Urothelium cell line (cell line): ENCODE results near the gene NSL1.
"Not testable (repeated sequence)": the region's sequence is repeated elsewhere in the genome, so short reads cannot be mapped to it uniquely, and the experiment has no call there.

ENCODE experiments used
- DNase-seq: peaks from one replicate; pipeline ENCODE4 v3.0.0; 2011; ENCODE audit warnings: low spot score, mixed read lengths
- FAIRE-seq: peaks from 2 replicates; lab custom pipeline; 2011; peaks lifted over from hg19 to GRCh38; lab: Jason Lieb, UNC

NSL1 gene

GRCh38 chr1:212791676-212792395 lies at the start of gene NSL1, which contains the start of gene TATDN3:
NSL1 (minus strand) TSS chr1:212791777; CDS start chr1:212791763, 14 bp downstream.
TATDN3 (plus strand) TSS chr1:212791894; CDS start chr1:212791922, 28 bp downstream.
- FAIRE-seq: no peak

GRCh38 chr1:212838145-212838544 lies 46.6 kb upstream of the NSL1 start:
- no peak for FAIRE-seq

More at GRCh38 chr1:212791676-212792395, at the start of gene NSL1, which contains the start of gene TATDN3:
- peak; percentile 85 for DNase-seq

GRCh38 chr1:212833211-212834207 lies 41.9 kb upstream of the NSL1 start:
- not testable (repeated sequence) for DNase-seq, FAIRE-seq

More at GRCh38 chr1:212838145-212838544, 46.6 kb upstream of the NSL1 start:
- DNase-seq: no peak

- FAIRE-seq: no peak
Measured at GRCh38 chr1:212828395-212828794, 36.8 kb upstream of the NSL1 start.

GRCh38 chr1:212827831-212828278 lies 36.3 kb upstream of the NSL1 start:
- no peak for FAIRE-seq
- no peak for DNase-seq

More at GRCh38 chr1:212828395-212828794, 36.8 kb upstream of the NSL1 start:
- DNase-seq: no peak

- DNase-seq (no peak), FAIRE-seq (no peak)
Measured at GRCh38 chr1:212827171-212827776, 35.7 kb upstream of the NSL1 start.

- no peak for FAIRE-seq
- no peak for DNase-seq
Measured at GRCh38 chr1:212825798-212826452, 34.3 kb upstream of the NSL1 start.

- DNase-seq (no peak), FAIRE-seq (no peak)
Measured at GRCh38 chr1:212824201-212824600, 32.6 kb upstream of the NSL1 start.

- no peak for DNase-seq
- FAIRE-seq: no peak
Measured at GRCh38 chr1:212822956-212823355, 31.4 kb upstream of the NSL1 start.

GRCh38 chr1:212820969-212821368 lies 29.4 kb upstream of the NSL1 start:
- no peak for DNase-seq
- FAIRE-seq: no peak

- no peak for DNase-seq
- FAIRE-seq: no peak
Measured at GRCh38 chr1:212819726-212820125, 28.1 kb upstream of the NSL1 start.

GRCh38 chr1:212816567-212817278 lies 25.1 kb upstream of the NSL1 start:
- no peak for DNase-seq
- FAIRE-seq: no peak

- no peak for DNase-seq
- FAIRE-seq: no peak
Measured at GRCh38 chr1:212814537-212815334, 23.2 kb upstream of the NSL1 start.

GRCh38 chr1:212805767-212806166 lies 14.2 kb upstream of the NSL1 start:
- FAIRE-seq (no peak), DNase-seq (no peak)

GRCh38 chr1:212797681-212798080 lies 6.1 kb upstream of the NSL1 start:
- DNase-seq: no peak
- no peak for FAIRE-seq

- no peak for DNase-seq
Measured at GRCh38 chr1:212794561-212795014, 3.0 kb upstream of the NSL1 start.

GRCh38 chr1:212792396-212792908 lies 875 bp upstream of the NSL1 start:
- FAIRE-seq (no peak), DNase-seq (no peak)

More at GRCh38 chr1:212794561-212795014, 3.0 kb upstream of the NSL1 start:
- no peak for FAIRE-seq

GRCh38 chr1:212791261-212791675 lies 309 bp downstream of the NSL1 start:
- DNase-seq (peak; percentile 74), FAIRE-seq (no peak)
